Measurements from ENCODE around the gene LIME1.

The LIME1 gene

GRCh38 chr20:63697357-63697867, 39.1 kb upstream of the LIME1 start:
- no peak for DNase-seq

GRCh38 chr20:63697868-63698545, 38.5 kb upstream of the LIME1 start:
- no peak for DNase-seq

DNA sequence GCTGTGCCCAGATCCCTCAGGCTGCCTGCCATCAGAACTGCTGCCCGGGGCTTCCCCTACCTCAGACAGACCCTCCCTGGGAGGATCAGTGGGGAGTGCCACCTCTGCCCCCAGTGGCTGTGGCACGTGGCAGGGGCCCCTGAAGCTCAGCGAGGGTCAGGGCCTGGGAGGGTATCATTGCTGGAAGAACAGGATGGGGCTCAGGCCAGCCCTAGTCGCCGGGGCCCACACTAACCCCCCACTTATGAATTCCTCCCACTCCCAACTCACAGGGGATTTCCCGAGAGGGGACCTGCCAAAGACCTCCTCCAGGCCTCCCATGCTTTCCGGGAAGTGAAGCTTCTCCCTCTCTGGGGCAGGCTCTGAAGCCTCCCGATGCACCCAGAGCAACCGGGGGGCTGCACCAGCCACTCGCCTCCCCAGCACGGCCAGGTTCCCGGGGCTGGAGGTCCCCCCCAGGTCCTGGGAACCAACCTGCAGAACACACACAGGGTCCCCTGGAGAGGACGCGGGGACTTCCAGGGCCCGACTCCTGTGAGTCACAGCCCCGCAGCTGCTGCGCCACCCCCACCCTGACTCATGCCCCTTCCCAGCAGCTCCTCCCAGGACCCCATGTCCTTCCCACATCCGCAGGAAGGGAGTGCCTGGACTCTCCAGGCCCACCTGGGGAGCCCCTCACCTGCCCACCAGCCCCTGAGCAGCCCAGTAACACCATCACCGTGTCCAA, 37.6 kb upstream of the LIME1 start:
- DNase-seq = no peak

GRCh38 chr20:63699466-63700198, 36.8 kb upstream of the LIME1 start:
- DNase-seq = no peak

- DNase-seq = no peak
These were observed 36.0 kb upstream of the LIME1 start for GRCh38 chr20:63700199-63701050.

- DNase-seq = no peak
These were observed 35.5 kb upstream of the LIME1 start for GRCh38 chr20:63701051-63701328.

- no peak for DNase-seq
These were observed 35.0 kb upstream of the LIME1 start for GRCh38 chr20:63701329-63702035.

DNA sequence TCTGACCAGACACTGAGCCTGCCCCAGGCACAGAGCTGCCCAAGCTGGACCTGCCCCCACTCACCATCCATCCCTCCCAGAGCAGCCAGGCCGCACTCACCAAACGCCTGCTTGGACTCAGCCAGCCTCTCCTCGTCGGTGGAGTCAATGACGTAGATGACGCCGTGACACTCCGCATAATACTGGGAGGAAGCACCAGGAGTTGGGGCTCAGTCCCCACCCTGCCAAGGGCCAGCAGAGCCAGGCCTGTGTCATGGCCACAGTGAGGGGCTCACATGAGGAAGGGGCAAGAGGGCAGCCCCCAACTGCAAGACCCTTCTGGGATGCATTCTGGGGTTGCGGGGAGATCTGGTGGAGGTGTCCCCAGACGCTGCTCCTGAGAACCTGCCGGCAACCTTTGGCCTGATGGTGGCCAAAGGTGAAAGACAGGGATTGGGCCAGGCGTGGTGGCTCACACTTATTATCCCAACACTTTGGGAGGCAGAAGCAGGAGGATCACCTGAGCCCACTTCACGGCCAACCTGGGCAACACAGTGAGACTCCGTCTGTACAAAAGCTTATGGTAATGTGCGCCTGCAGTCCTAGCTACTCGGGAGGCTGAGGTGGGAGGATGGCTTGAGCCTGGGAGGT, 34.3 kb upstream of the LIME1 start:
- no peak for DNase-seq

DNA sequence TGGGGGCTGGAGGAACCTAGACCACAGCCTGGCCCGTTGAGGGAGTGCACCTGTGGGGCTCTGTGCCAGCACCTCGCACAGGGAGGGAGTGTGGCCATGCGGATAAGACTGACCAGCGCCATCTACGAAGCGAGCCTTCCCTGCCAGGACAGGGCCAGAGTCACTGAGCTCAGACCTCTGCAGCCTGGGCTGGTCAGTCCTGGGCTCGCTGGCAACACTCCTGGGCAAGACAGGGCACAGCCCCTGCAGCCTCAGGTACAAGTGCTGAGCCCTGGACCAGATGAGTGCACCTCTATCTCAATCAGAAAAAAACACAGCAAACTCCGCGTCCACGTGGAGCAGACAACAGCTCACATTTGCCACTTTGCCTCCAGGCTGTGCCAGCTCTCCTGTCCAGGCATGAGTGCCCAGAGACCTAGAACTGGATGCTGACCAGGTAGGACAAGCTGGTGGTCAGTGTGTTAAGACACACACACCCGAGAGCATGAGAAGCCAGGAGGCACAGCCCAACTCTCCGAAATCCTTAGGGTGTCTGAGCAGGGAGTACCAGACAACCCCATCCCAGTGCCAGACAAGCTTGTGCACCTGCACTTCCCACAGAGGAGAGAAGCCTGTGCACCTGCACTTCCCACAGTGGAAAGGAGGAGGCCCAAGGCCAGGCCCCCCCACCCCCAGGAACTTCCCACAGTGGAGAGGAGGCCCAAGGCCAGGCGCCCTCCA, 33.6 kb upstream of the LIME1 start:
- DNase-seq = no peak

- DNase-seq = no peak
These were observed 32.9 kb upstream of the LIME1 start for GRCh38 chr20:63703471-63703975.

DNA sequence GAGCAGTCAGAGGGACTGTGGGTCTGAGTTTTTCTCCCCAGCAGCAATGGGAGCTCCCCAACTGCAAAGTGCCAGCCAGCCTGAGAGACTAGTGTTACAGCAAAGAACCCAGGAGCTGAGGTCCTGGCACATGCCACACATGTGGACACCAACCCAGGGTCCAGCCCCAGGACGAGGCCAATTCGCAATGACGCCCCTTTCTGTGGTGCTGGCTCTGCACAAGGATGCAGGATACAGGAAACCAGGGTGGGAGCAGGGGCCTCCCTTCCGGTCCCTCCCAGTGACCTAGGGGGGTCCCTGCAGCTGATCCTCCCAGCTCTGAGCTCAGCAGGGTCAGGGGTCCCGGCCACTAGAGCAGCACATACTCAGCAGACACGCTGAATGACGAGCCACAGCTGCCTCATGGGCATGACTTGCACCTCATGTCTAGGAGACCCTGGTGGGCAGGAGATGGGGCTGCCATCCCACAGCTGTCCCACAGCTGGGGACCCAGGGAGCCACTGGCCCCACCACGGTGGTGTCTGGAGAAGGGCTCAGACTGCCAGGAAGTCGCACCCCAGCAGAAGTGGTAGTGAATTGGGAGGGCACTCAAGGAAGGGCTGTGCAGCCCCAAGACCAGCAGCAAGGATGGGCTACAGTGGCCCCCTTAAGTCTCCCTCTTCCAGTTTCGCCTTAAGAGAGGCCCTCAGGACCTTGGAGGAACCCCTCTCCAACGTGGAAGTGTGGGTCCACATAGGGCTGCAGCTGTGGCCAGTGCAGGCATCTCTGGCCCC, 32.3 kb upstream of the LIME1 start:
- no peak for DNase-seq

DNA sequence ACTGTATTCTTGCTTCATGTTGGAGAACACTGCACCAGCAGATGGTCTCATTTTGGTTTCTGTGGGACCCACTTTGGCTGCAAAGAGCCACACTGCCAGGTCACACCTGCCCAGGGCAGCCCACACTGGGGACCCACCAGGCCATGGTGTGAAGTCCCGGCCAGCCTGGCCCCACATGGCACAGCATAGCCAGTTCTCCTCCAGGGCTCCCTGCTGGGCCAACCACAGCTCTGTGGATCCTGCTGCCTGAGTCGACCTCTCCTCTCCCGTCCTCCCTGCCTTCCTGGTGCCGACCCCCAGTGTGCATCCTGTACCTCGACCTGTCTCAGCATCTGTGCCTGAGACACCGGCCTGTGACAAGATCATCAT, 31.7 kb upstream of the LIME1 start:
- DNase-seq = no peak

DNA sequence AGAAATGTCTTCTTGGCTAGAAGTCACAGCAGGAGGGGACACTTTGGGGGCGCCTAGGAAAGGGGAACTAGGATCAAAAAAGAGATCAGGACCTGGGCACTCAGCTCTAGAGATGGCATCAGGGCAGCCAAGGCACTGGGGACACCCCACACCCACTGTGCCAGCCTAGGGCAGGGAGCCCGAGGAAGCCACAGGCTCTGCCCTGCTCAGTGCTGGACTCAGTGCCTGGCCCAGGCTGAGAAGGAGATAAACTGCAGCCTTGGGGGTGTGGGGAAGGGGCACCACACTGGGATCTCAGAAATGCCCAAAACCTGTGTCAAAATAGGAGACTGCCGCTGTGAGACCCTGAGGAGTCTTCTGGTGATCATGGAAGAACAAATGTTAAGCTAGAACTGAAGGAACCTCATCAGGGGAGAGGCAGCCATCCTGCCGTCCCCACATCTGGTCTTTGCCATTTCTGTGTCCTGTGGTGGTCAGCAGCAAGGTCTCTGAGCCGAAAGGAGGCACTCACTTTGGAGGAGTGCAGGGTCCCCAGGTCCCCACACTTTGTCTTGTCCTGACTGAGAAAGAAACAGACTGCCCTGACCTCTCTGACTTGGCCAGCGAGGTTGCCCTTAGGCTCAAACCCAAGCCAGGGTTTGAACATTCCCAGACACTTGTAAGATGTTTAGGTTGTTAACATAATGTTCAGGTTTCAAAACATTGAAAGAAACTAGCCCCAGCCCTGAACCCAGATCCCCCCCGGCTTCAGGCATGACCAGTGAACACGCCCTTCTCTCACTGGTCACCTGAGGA, 31.0 kb upstream of the LIME1 start:
- DNase-seq = no peak

GRCh38 chr20:63706027-63706695, 30.3 kb upstream of the LIME1 start:
- DNase-seq = no peak

DNA sequence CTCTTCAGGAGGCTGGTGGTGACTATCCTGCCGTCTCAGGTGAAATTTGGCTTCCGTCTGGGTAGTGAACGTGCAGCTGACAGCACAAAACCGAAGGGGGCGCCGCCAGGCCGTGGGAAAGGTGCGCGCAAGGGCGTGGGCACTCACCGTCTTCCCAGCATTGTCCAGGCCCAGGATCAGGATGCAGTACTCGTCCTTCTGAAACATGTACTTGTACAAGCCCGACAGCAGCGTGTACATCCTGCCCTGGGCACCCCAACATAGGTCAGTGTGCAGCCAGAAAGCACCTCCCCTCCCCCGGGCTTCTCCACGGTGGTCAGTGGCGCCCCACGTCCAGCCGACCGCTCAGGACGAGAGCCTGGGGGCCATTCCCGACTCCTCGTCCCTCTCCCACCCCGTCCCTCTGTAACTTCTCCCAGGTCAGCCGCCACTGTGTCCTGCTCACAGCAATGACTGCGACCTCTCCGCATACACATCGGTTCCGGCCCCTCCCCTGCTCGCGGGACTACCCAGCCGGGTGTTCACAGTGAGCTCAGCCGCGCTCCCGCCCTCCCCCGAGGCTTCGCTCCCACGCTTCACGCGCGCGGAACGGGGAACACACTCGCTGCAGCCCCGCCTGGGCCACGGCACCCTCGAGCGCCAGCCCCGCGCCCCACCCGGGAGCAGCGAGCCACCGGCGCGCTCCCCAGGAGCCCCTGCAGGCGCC, 29.5 kb upstream of the LIME1 start:
- DNase-seq = peak; percentile 54

DNA sequence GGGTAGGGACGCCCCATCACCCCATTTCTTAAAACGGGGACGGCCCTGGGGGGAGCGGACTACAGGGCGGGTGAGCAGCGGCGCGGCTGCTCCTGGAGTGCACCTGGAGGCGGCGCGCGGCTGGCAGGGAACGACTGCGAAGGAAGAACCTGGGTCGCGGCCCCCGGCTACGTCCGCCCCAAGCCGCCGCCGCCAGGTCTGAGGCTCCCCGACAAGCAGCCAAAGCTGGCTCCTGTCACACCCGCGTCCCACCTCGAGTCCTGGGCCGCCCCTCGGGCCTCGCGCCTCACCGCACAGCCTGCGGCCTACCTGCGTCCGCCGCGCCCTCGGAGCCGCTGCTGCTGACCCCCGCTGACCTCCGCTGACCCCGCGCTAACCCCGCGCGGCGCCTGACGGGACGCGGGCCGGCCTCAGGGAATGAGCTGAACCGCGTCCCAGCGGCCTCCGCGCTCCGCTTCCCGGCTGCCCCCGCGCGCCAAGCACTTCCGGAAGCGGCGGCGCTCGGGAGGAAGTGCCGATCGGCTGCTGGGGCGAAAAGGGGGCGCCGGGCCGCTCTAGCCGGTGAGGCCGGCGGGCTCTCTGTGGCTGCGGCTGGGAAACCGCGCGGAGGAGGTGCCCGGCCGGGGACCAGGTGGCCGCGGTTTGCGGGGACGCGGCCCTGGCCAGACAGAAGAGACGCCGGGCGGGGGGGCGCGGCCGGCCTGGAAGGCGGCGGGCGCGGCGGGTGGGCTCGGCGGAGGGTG, 28.7 kb upstream of the LIME1 start, which contains the start of the genes ARFRP1 and ZGPAT:
Gene ARFRP1, minus strand, starts transcription at position 419 of the 743 bp plus-strand sequence. CDS start 885 bp downstream, outside the sequence.
Gene ZGPAT, plus strand, starts transcription at position 482 of the 743 bp plus-strand sequence. CDS start 542 bp downstream, outside the sequence.
- peak; percentile 82 for DNase-seq
